Mammary epithelial cell (primary cell): Measurements from ENCODE around the gene TARS2.
A peak's percentile ranks its signal among the peaks of the same experiment; 100 is the strongest.

Experiments used
- CTCF ChIP-seq, 2 donors: IDR thresholded peaks in 1 of 2; conservative IDR thresholded peaks in 1 of 2; 2 replicates each; pipeline ENCODE4 v1.5.1; 2011 to 2012; ENCODE audit warnings: inconsistent platforms in 2 of 2, low read length in 2 of 2, mild to moderate bottlenecking in 2 of 2, control low read depth in 1 of 2, low read depth in 1 of 2; ENCODE audit not compliant: insufficient read depth in 1 of 2; ENCODE audit errors: extremely low read depth in 1 of 2
- EZH2 ChIP-seq: IDR thresholded peaks from 2 replicates; pipeline ENCODE4 v1.6.1; 2012; ENCODE audit warnings: low read length, inconsistent platforms, borderline replicate concordance

GRCh38 chr1:150549496-150550221, 62.4 kb downstream of the TARS2 start:
- TF ChIP-seq CTCF (conservative IDR thresholded peaks at IDR 0.05 in 1 of 2, IDR thresholded peaks at IDR 0.05 in 1 of 2; ENCODE audit: extremely low read depth in 1 of 2, insufficient read depth in 1 of 2, low read depth in 1 of 2, low read length in 2 of 2) (peak in 1 of 2 donors; percentile 20), EZH2 (no peak)
